Prostate gland (tissue), 2 donors: Measurements from ENCODE around the gene TRPV4. TPM values are rescaled to one million over a fixed set of nuclear protein-coding genes. Genes with fewer than 3 reads are reported as not detected.
"Not testable (repeated sequence)": the region's sequence is repeated elsewhere in the genome, so short reads cannot be mapped to it uniquely, and the experiment has no call there.

Source experiments
- DNase-seq: peaks from one replicate; pipeline ENCODE4 v3.0.0-alpha.2; 2019; ENCODE audit warnings: low spot score
- H3K27ac ChIP-seq, 2 donors: fragments of 200-600 bp; sonication (generic); 2 replicates each; pipeline ENCODE4 v1.5.1; 2017 to 2019
- H3K27me3 ChIP-seq: fragments of 200-600 bp; sonication (generic); replicated peaks from 2 replicates; pipeline ENCODE4 v1.5.1; 2019; ENCODE audit not compliant: insufficient read depth
- H3K36me3 ChIP-seq, 2 donors: fragments of 200-600 bp; sonication (generic); 1 replicate in 1 of 2; 2 replicates in 1 of 2; pipeline versions ENCODE4 v1.5.1 to v1.8.1; 2017 to 2019
- H3K4me1 ChIP-seq: fragments of 200-600 bp; sonication (generic); replicated peaks from 2 replicates; pipeline ENCODE4 v1.5.1; 2019
- H3K4me3 ChIP-seq, 2 donors: fragments of 200-600 bp; sonication (generic); 2 replicates each; pipeline ENCODE4 v1.5.1; 2017 to 2019
- H3K9me3 ChIP-seq: fragments of 200-600 bp; sonication (generic); 2 replicates; pipeline ENCODE4 v1.5.1; 2017
- CTCF ChIP-seq, 4 experiments: fragments of 200-600 bp in 2 of 4; fragments of 450-650 bp in 2 of 4; sonication (generic) in 2 of 4; IDR thresholded peaks; 1 replicate in 3 of 4; 2 replicates in 1 of 4; pipeline ENCODE4 v1.5.1; 2016 to 2019; ENCODE audit warnings: antibody characterized with exemption in 4 of 4, mild to moderate bottlenecking in 2 of 4, moderate library complexity in 2 of 4
- POLR2A ChIP-seq: fragments of 450-650 bp; IDR thresholded peaks from one replicate; pipeline ENCODE4 v1.6.1; 2016; ENCODE audit warnings: antibody characterized with exemption, mild to moderate bottlenecking
- POLR2AphosphoS5 ChIP-seq: sonication (generic); formaldehyde crosslinking; IDR thresholded peaks from one replicate; pipeline ENCODE4 v1.6.1; 2017; ENCODE audit warnings: antibody characterized with exemption
- WGBS: methylation state at CpG from one replicate; pipeline ENCODE4 v1.1.5; 2018; 5-methylcytosine and 5-hydroxymethylcytosine counted together
- intact Hi-C: fragments of 100-400 bp; cut with DNase I; formaldehyde crosslinking; loops from one replicate; pipeline ENCODE4 v1.14.2; 2022
- total RNA-seq, 2 donors: library from RNA; depleted of rRNA; stranded (reverse); fragments of >200 nt; gene quantifications; one replicate each; pipeline ENCODE4 v1.1.0, GENCODE V29; 2016

TRPV4 gene
- total RNA-seq, 2 donors from 2014 or later = 4.6 to 8.0 TPM

- Histone ChIP-seq H3K36me3 (no peaks in the 10 kb centered on the region), H3K4me3 (no peak overlapping the region), H3K27me3 (no peaks in the 10 kb centered on the region), H3K4me1 (peaks cover 12% of the 10 kb centered on the region), H3K9me3 (no peaks in the 10 kb centered on the region), H3K27ac (peak overlapping the region; percentile 28 to 44)
- TF ChIP-seq POLR2AphosphoS5 = peak; percentile 85
- TF ChIP-seq CTCF (IDR thresholded peaks at IDR 0.05) = no peak
- intact Hi-C loops = no loop called here
- DNase-seq = peak; percentile 60
- WGBS = 53% methylated on average over 9 of the region's 9 CpGs
Observed at GRCh38 chr12:109868182-109869051, 35.2 kb upstream of the TRPV4 start.

GRCh38 chr12:109864916-109865315 lies 31.7 kb upstream of the TRPV4 start:
- no peaks in the 10 kb centered on the region for H3K36me3 ChIP-seq
- WGBS = 35% methylated on average over 3 of the region's 3 CpGs
- H3K4me1 ChIP-seq = peaks cover 12% of the 10 kb centered on the region
- no peaks in the 10 kb centered on the region for H3K9me3 ChIP-seq
- no peaks in the 10 kb centered on the region for H3K27me3 ChIP-seq
- no peak for TF ChIP-seq CTCF (IDR thresholded peaks at IDR 0.05)
- TF ChIP-seq POLR2AphosphoS5 = peak; percentile 92
- peak; percentile 73 for DNase-seq
- no peak overlapping the region for H3K4me3 ChIP-seq
- H3K27ac ChIP-seq = peak overlapping the region; percentile 59 to 77
- intact Hi-C loops = no loop called here

- Histone ChIP-seq H3K27ac (peak overlapping the region; percentile 59 to 77), H3K4me1 (peaks cover 12% of the 10 kb centered on the region)
Observed at GRCh38 chr12:109863847-109864712, 30.9 kb upstream of the TRPV4 start.

GRCh38 chr12:109862491-109862890 lies 29.3 kb upstream of the TRPV4 start:
- H3K27ac ChIP-seq, intact Hi-C loops, H3K27me3 ChIP-seq, H3K36me3 ChIP-seq, H3K4me3 ChIP-seq, H3K4me1 ChIP-seq, DNase-seq, H3K9me3 ChIP-seq: not testable (repeated sequence)
- WGBS = 89% methylated on average over 9 of the region's 9 CpGs

More at GRCh38 chr12:109863847-109864712, 30.9 kb upstream of the TRPV4 start:
- TF ChIP-seq POLR2AphosphoS5 = peak; percentile 68
- no peak for TF ChIP-seq POLR2A
- TF ChIP-seq CTCF (IDR thresholded peaks at IDR 0.05) = no peak
- intact Hi-C loops = no loop called here
- no peaks in the 10 kb centered on the region for H3K36me3 ChIP-seq
- peak; percentile 85 for DNase-seq
- no peaks in the 10 kb centered on the region for H3K27me3 ChIP-seq
- no peak overlapping the region for H3K4me3 ChIP-seq
- H3K9me3 ChIP-seq = no peaks in the 10 kb centered on the region
- WGBS = 63% methylated on average over 9 of the region's 9 CpGs

- peaks cover 3% of the 10 kb centered on the region for H3K4me1 ChIP-seq
- no peak overlapping the region for H3K27ac ChIP-seq
- H3K36me3 ChIP-seq = no peaks in the 10 kb centered on the region
- intact Hi-C loops = no loop called here
- WGBS = 77% methylated on average over 17 of the region's 17 CpGs
- H3K9me3 ChIP-seq = no peaks in the 10 kb centered on the region
- H3K27me3 ChIP-seq = no peaks in the 10 kb centered on the region
- TF ChIP-seq POLR2A (no peak), CTCF (IDR thresholded peaks at IDR 0.05) (no peak), POLR2AphosphoS5 (no peak)
- H3K4me3 ChIP-seq = no peak overlapping the region
- no peak for DNase-seq
Observed at GRCh38 chr12:109861689-109862314, 28.6 kb upstream of the TRPV4 start.
